HK-2 (cell line): ENCODE data around the gene MT1X.
"Not testable (repeated sequence)": the region's sequence is repeated elsewhere in the genome, so short reads cannot be mapped to it uniquely, and the experiment has no call there.

Source experiments
- DNase-seq: peaks from one replicate; pipeline ENCODE4 v3.0.0-alpha.2; 2018; ENCODE audit not compliant: unreplicated experiment

MT1X gene

GRCh38 chr16:56710181-56710737, 28.0 kb downstream of the MT1X start:
- no peak for DNase-seq

- no peak for DNase-seq
Observed at GRCh38 chr16:56711862-56712261, 29.6 kb downstream of the MT1X start.

GRCh38 chr16:56713794-56714193, 31.5 kb downstream of the MT1X start:
- DNase-seq: no peak

- DNase-seq: no peak
Observed at GRCh38 chr16:56715126-56715525, 32.9 kb downstream of the MT1X start.

GRCh38 chr16:56716761-56717160, 34.5 kb downstream of the MT1X start:
- no peak for DNase-seq

GRCh38 chr16:56717532-56717931, 35.3 kb downstream of the MT1X start:
- DNase-seq: not testable (repeated sequence)

- DNase-seq: no peak
Observed at GRCh38 chr16:56722200-56722842, 40.1 kb downstream of the MT1X start.

- no peak for DNase-seq
Observed at GRCh38 chr16:56724191-56724590, 41.9 kb downstream of the MT1X start.

- no peak for DNase-seq
Observed at GRCh38 chr16:56726283-56726682, 44.0 kb downstream of the MT1X start.

- DNase-seq: no peak
Observed at GRCh38 chr16:56726926-56727325, 44.7 kb downstream of the MT1X start.

GRCh38 chr16:56728027-56728426, 45.8 kb downstream of the MT1X start:
- DNase-seq: no peak

- DNase-seq: peak; percentile 44
Observed at GRCh38 chr16:56728980-56729734, 46.9 kb downstream of the MT1X start.

- peak; percentile 94 for DNase-seq
Observed at GRCh38 chr16:56729735-56730662, 47.7 kb downstream of the MT1X start, which contains the start of gene NUP93. NUP93 (plus strand) TSS chr16:56730129; CDS start chr16:56748248, 18,119 bp downstream.

GRCh38 chr16:56732366-56732765, 50.1 kb downstream of the MT1X start:
- no peak for DNase-seq

GRCh38 chr16:56732832-56733231, 50.6 kb downstream of the MT1X start:
- DNase-seq: no peak
